Activated CD8-positive, alpha-beta memory T cell treated with anti-CD3 and anti-CD28 coated beads for 36 hours (primary cell): ENCODE measurements around the gene LMNB1. TPM values are rescaled to one million over a fixed set of nuclear protein-coding genes. Genes with fewer than 3 reads are reported as not detected.

ENCODE experiments used
- CTCF ChIA-PET: fragments of 350-600 bp; sonication (Branson Sonifier 250); formaldehyde crosslinking; loops from one replicate; lab custom pipeline; 2021; ENCODE audit warnings: antibody characterized with exemption; lab: Charles Lee
- POLR2A ChIA-PET: fragments of 350-600 bp; sonication (Branson Sonifier 250); formaldehyde crosslinking; loops from one replicate; lab custom pipeline; 2021; ENCODE audit warnings: antibody characterized with exemption; lab: Charles Lee
- total RNA-seq, 2 experiments: library from RNA; stranded (reverse); gene quantifications; one replicate each; pipeline ENCODE4 v1.2.3, GENCODE V29; 2021

LMNB1 gene
- total RNA-seq, 2 experiments from 2014 or later: 176 to 179 TPM

DNA sequence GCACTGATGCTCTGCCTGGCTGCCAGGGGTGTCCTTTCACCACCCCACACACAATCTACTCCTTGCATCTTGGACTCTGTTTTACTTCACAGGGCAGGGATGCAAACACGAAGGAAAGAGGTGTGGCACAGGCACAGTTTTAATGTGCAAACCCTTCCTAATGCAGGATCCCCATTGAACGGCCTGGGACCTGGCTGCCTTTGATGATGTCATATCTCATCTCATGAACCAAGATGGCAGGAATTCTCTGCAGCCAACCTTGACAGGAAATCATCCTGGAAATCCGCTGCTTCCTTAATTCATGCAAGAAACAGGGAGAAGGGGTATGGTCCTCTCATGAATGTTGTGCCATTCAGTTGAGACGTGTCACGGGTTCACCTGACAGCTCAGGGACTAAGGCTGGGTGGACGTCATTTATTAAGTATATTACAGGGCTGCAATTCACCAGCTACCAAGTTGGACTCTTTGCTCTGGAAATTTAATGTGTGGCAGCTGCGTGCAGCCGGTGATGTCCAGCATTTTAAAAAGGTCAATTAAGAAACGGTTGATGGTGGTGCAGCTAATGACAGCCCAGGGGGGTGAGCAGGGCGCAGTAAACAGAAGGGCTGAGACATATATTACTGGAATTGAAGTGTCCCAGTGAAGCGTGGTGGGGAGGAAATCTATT, 91.5 kb downstream of the LMNB1 start:
- CTCF ChIA-PET: no interaction called here

DNA sequence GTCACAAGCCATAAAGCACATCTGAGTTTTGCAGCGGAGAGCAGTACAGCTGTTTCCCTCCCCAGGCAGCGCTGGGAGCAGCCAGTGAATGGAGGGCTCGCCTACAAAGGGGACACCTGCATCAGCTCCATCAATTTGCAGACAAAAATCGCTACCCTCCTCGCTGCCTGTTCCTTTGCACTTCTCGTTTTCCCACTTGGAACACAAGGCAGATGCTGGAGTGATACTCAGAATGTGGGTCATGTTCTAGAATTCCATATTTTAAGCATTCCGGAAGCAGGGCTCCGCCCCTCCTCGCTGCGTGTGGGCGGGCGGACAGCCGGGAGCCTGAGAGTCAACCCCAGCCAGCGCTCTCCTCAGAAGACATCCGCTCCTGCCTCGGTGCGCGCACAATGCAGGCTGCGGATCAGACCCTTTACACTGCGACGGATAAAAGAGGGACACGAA, 92.1 kb downstream of the LMNB1 start:
- ChIA-PET POLR2A (no interaction called here), CTCF (no interaction called here)

More for the DNA sequence above, 91.5 kb downstream of the LMNB1 start:
- POLR2A ChIA-PET: no interaction called here

DNA sequence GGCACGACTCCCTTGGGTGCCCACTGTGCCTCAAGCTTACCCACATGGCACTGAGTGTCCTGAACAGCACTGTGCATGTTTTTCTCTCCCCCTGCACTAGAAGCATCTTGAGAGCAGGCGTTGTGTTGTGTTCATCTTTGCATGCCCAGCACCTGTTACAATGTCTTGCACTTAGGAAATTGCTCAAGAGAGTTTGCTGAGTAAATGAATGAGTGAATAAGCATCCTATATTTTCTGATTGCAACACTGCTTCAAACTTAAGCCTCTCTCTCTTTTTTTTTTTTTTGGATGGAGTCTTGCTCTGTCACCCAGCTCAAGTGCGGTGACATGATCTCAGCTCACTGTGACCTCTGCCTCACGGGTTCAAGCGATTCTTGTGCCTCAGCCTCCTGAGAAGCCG, 94.5 kb downstream of the LMNB1 start:
- ChIA-PET CTCF (no interaction called here), POLR2A (no interaction called here)

DNA sequence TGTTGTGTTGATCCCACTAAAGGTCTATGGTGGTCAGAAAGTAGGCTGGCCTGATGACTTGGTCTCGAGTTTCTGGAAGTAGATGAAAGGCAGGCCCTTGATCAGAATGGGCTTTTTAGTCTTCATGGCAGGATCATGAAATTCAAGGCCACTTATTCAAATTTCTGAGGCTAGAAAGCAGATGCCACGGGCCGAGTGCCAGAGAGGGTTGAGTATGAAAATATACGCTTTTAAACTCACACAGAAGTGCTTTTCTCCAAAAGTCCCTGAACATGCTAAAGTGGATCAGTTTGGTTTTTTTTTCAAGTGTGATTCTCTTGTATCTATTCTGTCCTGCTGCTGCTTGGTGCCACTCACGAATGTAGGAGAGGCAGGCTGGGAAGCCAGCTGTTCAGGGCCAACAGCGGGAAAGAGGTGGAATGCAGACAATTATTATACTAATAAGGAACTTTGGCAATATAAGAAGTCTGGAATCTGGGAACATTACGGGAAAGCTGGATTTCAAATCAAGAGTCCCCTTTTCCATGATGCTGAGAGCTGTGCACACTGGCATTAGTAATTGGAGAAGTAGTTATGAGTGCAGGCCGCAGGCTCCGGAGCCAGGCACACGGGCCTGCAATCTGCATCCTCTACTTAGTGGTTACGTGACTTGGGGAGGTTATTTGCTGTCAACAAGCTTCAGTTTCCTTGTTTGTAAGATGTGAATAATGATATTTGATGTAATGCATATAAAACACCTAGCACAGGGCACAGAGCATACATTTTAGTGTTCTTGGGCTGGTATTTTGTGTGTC, 95.8 kb downstream of the LMNB1 start:
- CTCF ChIA-PET: interaction anchor here (0.9 kb wide), 1 partner anchor 69 kb away, joined by 3 read pairs; no protein-coding TSS in a partner anchor
- POLR2A ChIA-PET: interaction anchor here (0.7 kb wide), 1 partner anchor 9 kb away, joined by 5 read pairs; no protein-coding TSS in a partner anchor

DNA sequence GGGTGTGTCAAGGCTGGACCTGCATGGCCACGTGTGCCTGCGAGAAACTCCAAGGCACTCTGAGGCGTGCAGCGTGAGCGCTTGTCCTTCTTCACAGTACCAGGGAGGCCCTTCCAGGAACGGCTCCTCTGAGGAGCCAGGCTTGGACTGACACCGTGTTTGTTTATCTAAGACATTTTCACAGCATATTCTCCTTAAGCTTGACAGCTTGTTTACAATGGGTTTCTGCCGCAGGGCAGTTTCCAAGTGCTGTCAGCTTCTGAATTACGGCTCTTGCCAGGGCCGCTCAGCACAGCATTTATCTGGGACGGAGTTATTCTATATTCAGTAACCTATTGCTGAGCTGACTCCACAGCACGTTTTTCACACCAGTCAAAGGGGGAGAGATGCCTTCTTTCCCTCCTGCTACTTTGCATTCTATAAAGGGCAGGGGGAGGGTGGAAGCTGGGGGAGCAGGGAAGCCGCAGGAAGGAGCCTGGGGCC, 98.4 kb downstream of the LMNB1 start:
- CTCF ChIA-PET: no interaction called here
- POLR2A ChIA-PET: no interaction called here

DNA sequence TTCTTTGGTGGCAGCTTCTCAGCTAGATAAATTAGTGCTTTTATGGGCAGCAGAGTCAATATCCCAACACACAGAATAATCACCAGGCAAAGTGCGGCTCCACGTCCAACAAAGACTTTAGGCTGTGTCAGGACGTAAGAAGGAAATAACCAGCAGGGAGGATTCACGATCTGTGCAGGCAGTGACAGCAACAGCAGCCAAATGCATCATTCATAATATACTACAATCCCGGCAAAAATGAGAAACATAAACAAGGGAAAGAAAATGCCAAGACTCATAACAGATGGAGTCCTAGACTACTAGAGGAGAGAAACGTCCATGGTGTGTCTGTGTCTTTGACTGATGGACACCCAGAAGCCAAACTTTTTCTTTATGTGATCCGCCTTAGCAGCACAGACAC, 100.7 kb downstream of the LMNB1 start:
- CTCF ChIA-PET: no interaction called here
- POLR2A ChIA-PET: no interaction called here

DNA sequence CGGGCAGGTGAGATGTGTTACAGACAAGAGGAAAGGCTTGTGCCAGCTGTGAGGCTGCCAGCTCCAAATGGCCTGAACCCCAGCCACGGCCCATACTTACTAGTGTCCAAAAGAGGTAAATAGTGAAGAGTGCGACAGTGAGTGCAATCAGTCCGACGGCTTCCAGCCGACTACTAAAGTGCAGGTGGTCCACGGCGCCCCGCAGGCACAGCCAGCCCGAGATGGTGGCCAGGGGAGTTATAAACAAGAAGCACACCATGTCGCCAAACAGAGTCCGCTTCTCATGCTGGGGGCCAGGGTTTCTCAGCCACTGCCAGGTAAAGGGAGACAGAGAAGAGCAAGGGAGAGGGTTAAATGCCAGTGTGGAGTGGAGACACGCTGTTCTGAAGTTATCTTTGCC, 101.1 kb downstream of the LMNB1 start:
- ChIA-PET CTCF (no interaction called here), POLR2A (no interaction called here)

DNA sequence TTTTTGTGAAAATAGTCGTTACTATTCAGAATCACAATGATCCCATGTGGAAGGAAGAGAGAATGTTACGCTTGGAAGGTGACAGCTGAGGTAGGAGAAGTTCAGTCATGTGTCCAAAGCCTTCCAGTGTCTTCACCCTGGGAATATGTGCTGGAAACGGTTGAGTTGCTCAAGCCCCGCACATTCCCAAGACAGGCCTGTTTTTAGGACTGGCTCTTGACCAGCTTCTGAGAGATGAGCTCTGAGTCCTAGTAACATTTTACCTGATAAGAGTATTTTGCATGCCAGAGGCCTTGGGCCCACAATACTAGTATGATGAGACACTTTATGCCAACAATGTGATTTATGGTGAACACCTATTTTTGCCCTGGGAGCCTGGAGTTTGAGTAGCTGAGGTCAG, 101.7 kb downstream of the LMNB1 start:
- CTCF ChIA-PET: no interaction called here
- POLR2A ChIA-PET: no interaction called here

DNA sequence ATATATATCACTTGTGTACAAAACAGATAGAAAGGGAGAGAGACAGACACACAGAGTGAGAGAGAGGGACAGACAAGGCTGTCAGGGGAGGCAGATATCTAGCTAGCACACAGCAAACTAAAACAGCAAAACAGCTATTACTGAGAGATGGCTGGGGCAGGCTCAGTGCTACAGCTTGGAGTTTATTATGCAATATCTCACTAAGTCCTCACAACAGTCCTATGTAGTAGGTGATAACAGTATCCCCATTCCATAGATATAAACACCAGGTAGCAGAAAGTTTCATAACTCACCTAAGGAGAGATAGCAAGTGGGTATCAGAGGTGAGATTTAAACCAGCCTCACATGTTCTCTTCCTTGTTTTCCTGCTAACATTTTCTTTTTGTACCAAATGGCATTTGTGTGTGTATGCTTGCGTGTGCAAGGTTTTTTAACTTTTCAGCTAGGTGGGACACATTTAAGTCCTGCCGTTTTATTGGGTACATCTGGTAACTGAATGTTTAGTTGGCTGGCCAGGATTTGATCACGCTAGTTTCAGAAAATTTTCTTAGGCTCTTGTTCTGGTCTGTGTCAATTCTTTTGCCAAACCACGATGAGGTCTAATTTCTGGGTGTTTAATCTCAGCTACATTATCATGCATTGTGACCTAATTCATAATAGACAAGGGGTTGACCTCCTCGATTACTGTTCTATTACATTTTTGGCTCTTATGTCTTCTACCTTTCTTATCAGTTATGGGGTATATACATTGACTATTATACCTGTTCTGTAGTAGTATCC, 105.1 kb downstream of the LMNB1 start:
- POLR2A ChIA-PET: no interaction called here
- CTCF ChIA-PET: no interaction called here

DNA sequence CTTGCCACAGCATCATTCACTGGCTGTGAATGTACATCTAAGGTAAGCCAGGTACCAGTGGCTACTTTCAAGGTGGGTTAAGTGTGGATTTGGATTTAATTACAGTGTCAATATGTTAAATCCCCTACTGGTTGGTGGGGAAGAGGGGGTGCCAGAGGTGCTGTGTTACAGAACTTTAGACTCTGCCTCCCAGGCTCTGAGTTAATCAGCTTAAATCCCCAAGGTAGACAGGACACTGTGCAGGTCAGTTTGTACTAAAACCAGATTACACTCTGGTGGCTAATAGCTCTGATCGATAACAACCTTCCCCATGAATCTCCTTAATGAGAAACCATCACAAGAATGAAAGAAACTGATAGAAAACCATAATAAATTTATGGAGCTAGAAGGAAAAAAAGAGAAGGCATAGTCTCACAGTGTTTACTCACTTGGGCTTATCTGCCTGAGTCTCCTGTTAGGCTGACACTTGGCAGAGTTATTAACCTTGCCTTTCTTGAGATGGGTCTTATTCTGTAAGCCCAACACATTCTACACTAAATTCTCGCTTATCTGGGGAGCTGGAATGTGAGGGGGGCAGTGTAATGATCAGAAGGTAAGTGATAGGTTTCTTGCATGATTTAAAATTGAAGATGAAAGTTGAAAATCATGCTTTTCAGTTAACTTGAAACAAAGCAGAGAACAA, 106.8 kb downstream of the LMNB1 start:
- ChIA-PET CTCF (no interaction called here), POLR2A (no interaction called here)

DNA sequence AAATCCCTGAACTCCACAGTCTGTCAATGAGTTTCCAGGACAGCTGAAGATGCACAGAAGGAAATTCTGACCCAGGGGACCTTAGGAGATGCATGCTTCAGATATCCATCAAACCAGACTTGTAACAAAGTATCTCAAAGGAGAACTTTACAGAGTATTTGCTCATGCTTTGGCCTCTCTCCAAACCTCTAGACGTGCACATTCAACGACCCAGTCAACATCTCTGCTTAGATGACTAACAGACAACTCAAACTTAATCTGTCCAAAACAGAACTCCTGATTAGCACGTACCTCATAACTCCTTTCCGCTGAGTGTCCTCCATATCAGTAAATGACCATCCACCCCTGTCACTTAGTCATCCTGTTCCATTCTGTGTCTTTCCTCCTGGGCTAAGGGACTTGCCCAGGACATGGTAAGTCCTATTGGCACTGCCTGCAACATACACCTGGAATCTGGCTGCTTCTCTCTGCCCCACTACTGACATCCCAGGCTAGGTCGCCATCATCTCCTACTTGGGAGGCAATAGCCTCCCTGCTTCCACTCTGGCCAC, 107.4 kb downstream of the LMNB1 start:
- POLR2A ChIA-PET: no interaction called here
- CTCF ChIA-PET: no interaction called here

Other genes starting within 250 kb of the LMNB1 start
- 1 to 10 TPM; 6.6 to 6.8 TPM for gene ALDH7A1, start 181.9 kb upstream of the LMNB1 start, total RNA-seq
- 10 to 100 TPM; 52.9 to 57.6 TPM for gene PHAX, start 176.2 kb upstream of the LMNB1 start, total RNA-seq